K562 (cell line): ENCODE measurements around the gene CNFN. TPM values are rescaled to one million over a fixed set of nuclear protein-coding genes. Genes with fewer than 3 reads are reported as not detected.

Experiments
- BRD4 ChIP-seq: fragments of 200-600 bp; sonication (generic); IDR thresholded peaks from 2 replicates; pipeline ENCODE4 v1.6.1; 2017; ENCODE audit warnings: inconsistent platforms
- CBX1 ChIP-seq: sonication (generic); IDR thresholded peaks from 2 replicates; pipeline ENCODE4 v1.6.1; 2016; ENCODE audit warnings: antibody characterized with exemption, low read depth, mild to moderate bottlenecking
- CTBP1 ChIP-seq: fragments of 450-650 bp; IDR thresholded peaks from 2 replicates; pipeline ENCODE4 v1.6.1; 2016; ENCODE audit warnings: borderline replicate concordance
- DDX20 ChIP-seq: fragments of 450-650 bp; IDR thresholded peaks from 2 replicates; pipeline ENCODE4 v1.6.1; 2016; ENCODE audit warnings: missing genetic modification characterization, low read depth, mild to moderate bottlenecking, missing compliant biosample characterization, moderate library complexity
- ESRRA ChIP-seq: fragments of 450-650 bp; IDR thresholded peaks from 2 replicates; pipeline ENCODE4 v1.6.1; 2014; ENCODE audit warnings: low read depth, mild to moderate bottlenecking, moderate library complexity, borderline replicate concordance
- KAT7 ChIP-seq: sonication (generic); formaldehyde crosslinking; IDR thresholded peaks from 2 replicates; pipeline ENCODE4 v1.8.0; 2022; ENCODE audit warnings: missing genetic modification reagents, mild to moderate bottlenecking, borderline replicate concordance
- LCOR ChIP-seq: sonication (generic); formaldehyde crosslinking; IDR thresholded peaks from 2 replicates; pipeline ENCODE4 v1.8.0; 2022; ENCODE audit warnings: mild to moderate bottlenecking, missing genetic modification reagents
- MAZ ChIP-seq, 2 experiments: fragments of 450-650 bp in 1 of 2; sonication (generic) in 1 of 2; formaldehyde crosslinking; IDR thresholded peaks in 1 of 2; conservative IDR thresholded peaks in 1 of 2; 2 replicates each; pipeline versions ENCODE4 v1.4.0 to v1.5.0; 2020; ENCODE audit warnings: mild to moderate bottlenecking in 1 of 2, missing genetic modification reagents in 1 of 2
- NRF1 ChIP-seq, 2 experiments: fragments of 450-650 bp; IDR thresholded peaks in 1 of 2; conservative IDR thresholded peaks in 1 of 2; 2 replicates each; pipeline ENCODE4 v1.6.1; 2014; ENCODE audit warnings: mild to moderate bottlenecking in 2 of 2
- RB1 ChIP-seq: fragments of 450-650 bp; IDR thresholded peaks from 2 replicates; pipeline ENCODE4 v1.6.1; 2017; ENCODE audit warnings: low read depth, mild to moderate bottlenecking
- SMAD4 ChIP-seq: fragments of 250-450 bp; sonication (Bioruptor Pico); conservative IDR thresholded peaks from 2 replicates; pipeline ENCODE4 v1.8.0; 2021; ENCODE audit warnings: inconsistent platforms, mild to moderate bottlenecking, moderate library complexity
- SPI1 ChIP-seq: IDR thresholded peaks from 2 replicates; pipeline ENCODE4 v1.6.1; 2011; ENCODE audit warnings: low read depth, low read length, control low read depth, borderline replicate concordance
- TRIM24 ChIP-seq, 2 experiments: fragments of 450-650 bp; IDR thresholded peaks; 2 replicates each; pipeline ENCODE4 v1.6.1; 2016
- ZNF551 ChIP-seq: fragments of 250-450 bp; sonication (Bioruptor Pico); IDR thresholded peaks from 2 replicates; pipeline ENCODE4 v1.5.0; 2021; ENCODE audit warnings: mild to moderate bottlenecking, moderate library complexity
- polyA plus RNA-seq, 8 experiments: library from polyadenylated mRNA; depleted of rRNA in 4 of 8; stranded (reverse) in 5 of 8; unstranded in 3 of 8; fragments of >200 nt; fragmentation: Nextera tagmentation in 2 of 8; fragmentation: Illumina TruSeq in 1 of 8; extraction: Ambion mirVana in 2 of 8; extraction: Trizol in 1 of 8; gene quantifications; 2 replicates each; pipeline versions ENCODE4 v1.2.1 to v1.2.3, GENCODE V29; 2011 to 2014; ENCODE audit warnings: inconsistent platforms in 1 of 8, missing spikeins in 1 of 8
- total RNA-seq, 7 experiments: library from RNA; depleted of rRNA in 6 of 7; stranded (reverse); fragments of >200 nt in 6 of 7; fragmentation: Illumina TruSeq in 2 of 7; extraction: Trizol in 2 of 7; gene quantifications; 2 replicates each; pipeline versions ENCODE4 v1.2.1 to v1.2.3, GENCODE V29; 2011 to 2021; ENCODE audit warnings: low replicate concordance in 1 of 7
- TF ChIP-seq, protein P1 (sequence below): IDR thresholded peaks from 3 replicates; pipeline ENCODE4 v1.6.1; 2011; ENCODE audit warnings: borderline replicate concordance, mild to moderate bottlenecking; ENCODE audit not compliant: insufficient read length, insufficient read depth
- TF ChIP-seq, protein P2 (sequence below), 2 experiments: IDR thresholded peaks; 2 replicates each; pipeline ENCODE4 v1.6.1; 2011; ENCODE audit warnings: borderline replicate concordance in 1 of 2, control low read depth in 1 of 2, low read depth in 1 of 2, low read length in 1 of 2, mild to moderate bottlenecking in 1 of 2, mixed read lengths in 1 of 2, moderate library complexity in 1 of 2; ENCODE audit not compliant: insufficient read depth in 1 of 2, insufficient read length in 1 of 2, poor library complexity in 1 of 2, severe bottlenecking in 1 of 2; ENCODE audit errors: extremely low read depth in 1 of 2
- TF ChIP-seq, protein P3 (sequence below): sonication (generic); formaldehyde crosslinking; IDR thresholded peaks from 2 replicates; pipeline ENCODE4 v1.8.0; 2022; ENCODE audit warnings: mild to moderate bottlenecking, missing genetic modification reagents
- TF ChIP-seq, protein P4 (sequence below): fragments of 450-650 bp; formaldehyde crosslinking; IDR thresholded peaks from 2 replicates; pipeline ENCODE4 v1.4.0; 2020; ENCODE audit warnings: mild to moderate bottlenecking, moderate library complexity

Gene CNFN
- total and polyA plus RNA-seq, 9 of the 15 experiments (the other 6 are each of a cell fraction or from before 2014, with no cell fraction given) = 0.18 to 0.52 (median 0.27) TPM; not detected in 5

DNA sequence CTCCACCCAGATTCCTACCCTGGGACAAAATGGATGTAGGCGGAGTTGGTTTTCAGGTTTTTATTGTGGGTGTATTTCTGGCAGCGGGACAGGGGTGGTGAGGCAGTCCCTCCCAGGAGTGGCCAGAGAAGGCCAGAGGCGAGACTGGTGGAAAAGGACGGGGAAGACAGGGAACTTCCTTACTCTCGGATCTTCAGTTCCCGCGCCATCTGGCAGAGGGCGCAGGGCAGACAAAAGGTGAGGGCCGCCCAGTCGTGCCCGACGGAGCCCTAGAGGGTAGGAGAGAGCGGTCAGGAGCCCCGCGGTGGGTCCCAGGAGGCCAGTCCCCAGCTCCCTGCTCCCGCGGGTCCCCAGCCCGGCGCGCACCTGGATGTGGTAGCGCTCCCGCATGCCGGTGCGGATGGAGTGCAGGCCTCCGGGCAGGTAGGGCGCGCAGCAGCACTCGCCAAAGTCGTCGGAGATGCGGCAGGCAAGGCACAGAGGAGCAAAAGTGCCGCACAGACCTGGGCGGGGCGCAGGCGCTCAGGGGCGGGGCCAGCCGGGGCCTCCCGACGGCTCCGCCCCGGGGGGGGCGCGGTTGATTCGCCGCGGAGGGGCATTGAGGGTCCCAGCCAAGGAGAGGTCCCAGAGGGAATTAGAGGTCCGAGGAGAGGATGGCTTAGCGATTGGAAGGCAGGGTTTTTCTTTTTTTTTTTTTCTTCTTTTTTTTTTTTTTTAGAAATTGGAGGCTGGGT is 3.0 kb downstream of the CNFN start (continued):
- peak; percentile 26; the same call in 1 of the 2 replicates for TF ChIP-seq LCOR
- TF ChIP-seq RB1 = peak; percentile 48; the same call in 1 of the 2 replicates
- TF ChIP-seq, protein P1, sequence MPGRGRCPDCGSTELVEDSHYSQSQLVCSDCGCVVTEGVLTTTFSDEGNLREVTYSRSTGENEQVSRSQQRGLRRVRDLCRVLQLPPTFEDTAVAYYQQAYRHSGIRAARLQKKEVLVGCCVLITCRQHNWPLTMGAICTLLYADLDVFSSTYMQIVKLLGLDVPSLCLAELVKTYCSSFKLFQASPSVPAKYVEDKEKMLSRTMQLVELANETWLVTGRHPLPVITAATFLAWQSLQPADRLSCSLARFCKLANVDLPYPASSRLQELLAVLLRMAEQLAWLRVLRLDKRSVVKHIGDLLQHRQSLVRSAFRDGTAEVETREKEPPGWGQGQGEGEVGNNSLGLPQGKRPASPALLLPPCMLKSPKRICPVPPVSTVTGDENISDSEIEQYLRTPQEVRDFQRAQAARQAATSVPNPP = no peak
- TF ChIP-seq, protein P2, sequence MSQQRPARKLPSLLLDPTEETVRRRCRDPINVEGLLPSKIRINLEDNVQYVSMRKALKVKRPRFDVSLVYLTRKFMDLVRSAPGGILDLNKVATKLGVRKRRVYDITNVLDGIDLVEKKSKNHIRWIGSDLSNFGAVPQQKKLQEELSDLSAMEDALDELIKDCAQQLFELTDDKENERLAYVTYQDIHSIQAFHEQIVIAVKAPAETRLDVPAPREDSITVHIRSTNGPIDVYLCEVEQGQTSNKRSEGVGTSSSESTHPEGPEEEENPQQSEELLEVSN (IDR thresholded peaks at IDR 0.05; ENCODE audit: borderline replicate concordance in 1 of 2, extremely low read depth in 1 of 2, insufficient read depth in 1 of 2, insufficient read length in 1 of 2, low read depth in 1 of 2, low read length in 1 of 2, poor library complexity in 1 of 2, severe bottlenecking in 1 of 2) = peak in 1 of 2 experiments; percentile 9
- TF ChIP-seq DDX20 (tag) = no peak
- peak; percentile 83 to 85 for TF ChIP-seq NRF1 (conservative IDR thresholded peaks at IDR 0.05 in 1 of 2, IDR thresholded peaks at IDR 0.05 in 1 of 2)
- TF ChIP-seq, protein P3, sequence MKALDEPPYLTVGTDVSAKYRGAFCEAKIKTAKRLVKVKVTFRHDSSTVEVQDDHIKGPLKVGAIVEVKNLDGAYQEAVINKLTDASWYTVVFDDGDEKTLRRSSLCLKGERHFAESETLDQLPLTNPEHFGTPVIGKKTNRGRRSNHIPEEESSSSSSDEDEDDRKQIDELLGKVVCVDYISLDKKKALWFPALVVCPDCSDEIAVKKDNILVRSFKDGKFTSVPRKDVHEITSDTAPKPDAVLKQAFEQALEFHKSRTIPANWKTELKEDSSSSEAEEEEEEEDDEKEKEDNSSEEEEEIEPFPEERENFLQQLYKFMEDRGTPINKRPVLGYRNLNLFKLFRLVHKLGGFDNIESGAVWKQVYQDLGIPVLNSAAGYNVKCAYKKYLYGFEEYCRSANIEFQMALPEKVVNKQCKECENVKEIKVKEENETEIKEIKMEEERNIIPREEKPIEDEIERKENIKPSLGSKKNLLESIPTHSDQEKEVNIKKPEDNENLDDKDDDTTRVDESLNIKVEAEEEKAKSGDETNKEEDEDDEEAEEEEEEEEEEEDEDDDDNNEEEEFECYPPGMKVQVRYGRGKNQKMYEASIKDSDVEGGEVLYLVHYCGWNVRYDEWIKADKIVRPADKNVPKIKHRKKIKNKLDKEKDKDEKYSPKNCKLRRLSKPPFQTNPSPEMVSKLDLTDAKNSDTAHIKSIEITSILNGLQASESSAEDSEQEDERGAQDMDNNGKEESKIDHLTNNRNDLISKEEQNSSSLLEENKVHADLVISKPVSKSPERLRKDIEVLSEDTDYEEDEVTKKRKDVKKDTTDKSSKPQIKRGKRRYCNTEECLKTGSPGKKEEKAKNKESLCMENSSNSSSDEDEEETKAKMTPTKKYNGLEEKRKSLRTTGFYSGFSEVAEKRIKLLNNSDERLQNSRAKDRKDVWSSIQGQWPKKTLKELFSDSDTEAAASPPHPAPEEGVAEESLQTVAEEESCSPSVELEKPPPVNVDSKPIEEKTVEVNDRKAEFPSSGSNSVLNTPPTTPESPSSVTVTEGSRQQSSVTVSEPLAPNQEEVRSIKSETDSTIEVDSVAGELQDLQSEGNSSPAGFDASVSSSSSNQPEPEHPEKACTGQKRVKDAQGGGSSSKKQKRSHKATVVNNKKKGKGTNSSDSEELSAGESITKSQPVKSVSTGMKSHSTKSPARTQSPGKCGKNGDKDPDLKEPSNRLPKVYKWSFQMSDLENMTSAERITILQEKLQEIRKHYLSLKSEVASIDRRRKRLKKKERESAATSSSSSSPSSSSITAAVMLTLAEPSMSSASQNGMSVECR (CRISPR knock-in tag) = 0 out of 2 replicates have a peak, but pooled peaks have one; percentile 29
- TF ChIP-seq CBX1 = 0 out of 2 replicates have a peak, but pooled peaks have one; percentile 30
- TF ChIP-seq MAZ (CRISPR knock-in tag; conservative IDR thresholded peaks at IDR 0.05 in 1 of 2, IDR thresholded peaks at IDR 0.05 in 1 of 2) = 0 out of 4 replicates have a peak, but pooled peaks have one; percentile 30 to 64
- peak; percentile 28; the same call in 1 of the 2 replicates for TF ChIP-seq SPI1
- TF ChIP-seq TRIM24 (IDR thresholded peaks at IDR 0.05) = peak in 1 of 2 experiments; percentile 72; a peak in 1 of 4 replicates
- TF ChIP-seq ESRRA = peak; percentile 57; the same call in 1 of the 2 replicates
- TF ChIP-seq, protein P4, sequence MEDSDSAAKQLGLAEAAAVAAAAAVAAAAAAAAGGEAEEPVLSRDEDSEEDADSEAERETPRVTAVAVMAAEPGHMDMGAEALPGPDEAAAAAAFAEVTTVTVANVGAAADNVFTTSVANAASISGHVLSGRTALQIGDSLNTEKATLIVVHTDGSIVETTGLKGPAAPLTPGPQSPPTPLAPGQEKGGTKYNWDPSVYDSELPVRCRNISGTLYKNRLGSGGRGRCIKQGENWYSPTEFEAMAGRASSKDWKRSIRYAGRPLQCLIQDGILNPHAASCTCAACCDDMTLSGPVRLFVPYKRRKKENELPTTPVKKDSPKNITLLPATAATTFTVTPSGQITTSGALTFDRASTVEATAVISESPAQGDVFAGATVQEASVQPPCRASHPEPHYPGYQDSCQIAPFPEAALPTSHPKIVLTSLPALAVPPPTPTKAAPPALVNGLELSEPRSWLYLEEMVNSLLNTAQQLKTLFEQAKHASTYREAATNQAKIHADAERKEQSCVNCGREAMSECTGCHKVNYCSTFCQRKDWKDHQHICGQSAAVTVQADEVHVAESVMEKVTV (CRISPR knock-in tag) = no peak
- 0 out of 2 replicates have a peak, but pooled peaks have one; percentile 25 for TF ChIP-seq SMAD4
- TF ChIP-seq KAT7 (CRISPR knock-in tag) = 0 out of 2 replicates have a peak, but pooled peaks have one; percentile 38
- TF ChIP-seq ZNF551 (CRISPR knock-in tag) = no peak
- TF ChIP-seq BRD4 = no peak
- TF ChIP-seq CTBP1 = peak; percentile 90
